Globus pallidus (tissue), 1 donor: ENCODE measurements around the gene SPAAR.
A peak's percentile ranks its signal among the peaks of the same experiment; 100 is the strongest.

Experiments used
- DNase-seq: peaks from one replicate; pipeline ENCODE4 v3.0.0-alpha.2; 2015; ENCODE audit warnings: low spot score

The SPAAR gene

DNA sequence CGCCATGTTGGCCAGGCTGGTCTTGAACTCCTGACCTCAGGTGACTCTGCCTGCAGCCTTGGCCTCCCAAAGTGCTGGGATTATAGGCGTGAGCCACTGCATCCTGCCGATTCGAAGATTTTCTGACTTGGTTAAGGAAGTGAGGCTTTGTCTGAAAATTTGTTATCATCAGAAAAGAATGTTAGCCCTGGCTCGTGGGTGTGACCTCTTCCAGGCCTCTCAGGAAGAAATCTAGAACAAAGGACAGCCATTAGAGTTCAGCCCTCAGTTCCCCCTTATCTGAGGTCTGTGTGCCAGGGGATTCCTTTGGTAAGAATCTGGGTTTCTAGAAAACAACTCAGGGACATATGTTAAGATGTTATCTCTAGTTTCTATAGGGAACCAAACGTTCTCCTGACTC, 42.4 kb downstream of the SPAAR start:
- no peak for DNase-seq

DNA sequence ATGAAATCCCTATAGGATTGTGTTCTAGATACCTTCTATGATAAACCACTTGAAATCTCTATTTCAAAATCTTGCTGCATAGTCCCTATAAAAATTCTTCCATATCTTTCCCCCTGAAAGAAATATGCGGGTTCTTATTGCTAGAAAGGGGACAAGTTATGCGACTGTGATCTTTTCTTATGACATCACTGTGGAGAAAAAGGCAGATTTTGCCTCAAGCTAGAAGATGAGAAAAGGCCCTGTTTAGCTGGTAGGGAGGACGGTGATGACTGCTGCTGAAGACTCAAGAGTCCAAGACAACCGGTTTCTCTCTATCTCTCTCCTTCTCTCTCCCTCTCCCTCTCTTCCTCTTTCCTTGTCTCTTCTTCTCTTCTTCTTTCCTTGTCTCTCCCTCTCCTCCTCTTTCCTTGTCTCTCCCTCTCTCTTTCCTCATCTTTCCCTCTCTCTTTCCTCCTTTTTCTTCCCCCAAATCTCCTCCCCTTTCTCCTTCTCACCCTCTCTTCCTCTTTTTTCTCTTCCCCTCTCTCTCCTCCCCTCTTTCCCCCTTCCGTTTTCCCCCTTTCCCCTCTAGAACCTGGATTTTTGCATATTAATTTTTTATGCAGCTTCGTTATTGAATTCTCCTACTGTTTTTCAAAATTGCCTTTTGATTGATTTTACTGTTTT, 43.4 kb downstream of the SPAAR start:
- no peak for DNase-seq

DNA sequence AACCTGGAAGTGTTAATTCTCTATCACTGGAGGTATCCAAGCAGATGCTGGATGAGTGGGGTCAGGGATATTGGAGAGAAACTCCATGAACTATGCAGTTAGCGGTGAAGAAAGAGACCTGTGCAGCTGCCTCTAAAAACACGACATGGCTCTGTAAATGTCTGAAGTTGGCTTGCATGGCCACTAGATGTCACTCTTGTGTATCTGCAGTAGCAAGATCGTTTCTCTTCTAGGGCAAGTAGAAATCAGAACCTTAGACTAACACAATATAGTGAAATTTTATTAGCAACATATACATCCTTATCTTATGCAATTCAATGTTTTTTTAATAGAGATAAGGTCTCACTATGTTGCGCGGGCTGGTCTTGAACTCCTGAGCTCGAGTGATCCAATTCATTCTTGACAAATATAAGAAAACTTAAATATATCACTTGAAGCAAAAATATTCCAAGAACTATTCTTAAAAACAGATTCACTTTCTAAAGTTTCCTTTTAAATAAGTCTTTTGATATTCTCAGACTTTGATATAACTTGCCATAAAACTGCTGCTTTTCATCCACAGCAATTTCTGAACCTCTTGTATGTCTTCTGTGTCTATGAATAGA, 45.8 kb downstream of the SPAAR start:
- DNase-seq, result peak; percentile 63

DNA sequence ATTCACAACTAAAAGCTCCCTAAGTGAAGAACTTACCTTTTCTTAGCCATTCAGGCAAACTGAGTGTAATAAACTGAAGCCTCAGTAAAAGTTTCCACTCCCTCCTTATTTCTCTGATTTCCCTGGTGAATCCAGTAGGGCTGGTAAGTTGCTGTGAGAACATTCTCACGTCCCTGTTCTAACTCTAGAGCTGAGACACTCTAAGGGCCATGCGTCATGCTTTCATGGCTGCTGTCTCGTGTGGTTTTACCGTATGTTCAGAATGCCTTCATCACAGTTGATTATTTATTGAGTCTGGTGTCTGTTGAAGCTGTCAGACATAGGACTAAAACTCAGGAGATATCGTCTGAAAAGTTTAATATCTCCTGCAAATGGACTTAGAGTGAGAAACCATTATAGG, 47.4 kb downstream of the SPAAR start:
- no peak for DNase-seq

DNA sequence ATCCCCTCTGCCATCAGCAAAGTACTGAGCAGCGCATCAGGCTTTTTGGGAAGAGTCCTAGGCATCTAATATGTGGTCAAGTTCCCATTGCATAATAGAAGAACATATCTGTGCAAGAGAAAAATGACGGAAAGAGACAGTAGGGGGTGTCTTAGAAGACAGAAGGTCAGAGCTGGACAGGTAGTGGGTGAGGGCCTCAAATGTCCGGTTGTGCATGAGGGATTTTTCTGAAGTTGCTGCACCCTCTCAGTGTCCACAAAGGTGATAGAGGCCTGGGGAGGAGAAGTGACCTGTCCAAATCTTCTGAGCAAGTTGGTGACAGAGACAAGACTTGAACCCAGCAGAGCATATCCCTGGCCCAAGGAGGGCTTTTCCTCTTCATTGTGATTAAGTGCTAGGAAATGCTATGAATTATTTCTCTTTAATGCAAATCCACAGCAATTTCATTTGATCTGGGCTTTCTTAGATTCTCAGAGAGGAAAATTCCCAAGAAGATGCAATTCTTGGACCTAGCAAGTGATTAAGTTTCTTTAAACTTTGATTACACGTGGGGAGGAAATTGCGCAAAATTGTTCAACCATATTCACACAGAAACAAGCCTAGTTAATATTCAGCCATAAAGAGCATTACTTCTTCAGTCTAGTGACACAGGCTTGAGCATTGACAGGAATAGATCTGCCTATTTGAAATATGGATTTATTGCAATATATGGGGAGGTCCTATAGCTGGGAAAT, 49.0 kb downstream of the SPAAR start, which contains the start of gene OR2S2:
OR2S2 (minus strand) TSS at position 51 of the 734 bp plus-strand sequence. CDS start 56 bp downstream, outside the sequence.
- DNase-seq, result no peak

DNA sequence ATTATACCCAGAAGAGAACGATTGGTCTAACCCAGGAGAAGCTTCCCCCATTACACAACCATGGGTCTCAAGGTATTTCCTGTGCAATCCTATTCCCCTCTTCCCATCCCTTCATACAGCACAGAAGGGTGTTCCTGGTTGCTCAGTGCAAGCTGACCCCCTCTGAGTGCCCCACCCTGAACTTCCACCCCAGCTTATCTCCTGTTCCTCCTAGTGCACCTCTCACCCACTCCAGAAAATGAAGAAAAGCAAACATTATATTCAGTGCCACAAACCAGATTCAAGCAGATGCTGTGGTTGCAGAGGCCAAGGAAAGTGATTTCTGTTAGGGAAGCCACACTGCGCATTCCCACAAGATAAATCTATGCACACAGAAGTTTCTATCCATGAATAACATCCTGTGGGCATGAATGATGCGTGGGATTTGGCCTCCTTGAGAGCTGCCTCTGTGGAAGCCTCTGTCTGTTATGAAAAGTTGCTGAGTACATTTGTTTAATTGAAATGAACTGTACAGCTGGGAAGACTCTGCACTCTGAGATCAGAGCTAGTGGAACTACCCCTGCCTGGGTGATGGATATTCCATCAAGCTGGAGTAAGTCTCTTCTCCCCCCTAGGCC, 50.9 kb downstream of the SPAAR start:
- DNase-seq, result no peak
